PC-3 (cell line): ENCODE measurements around the gene RIPOR3.

Experiments
- EZH2 ChIP-seq: fragments of 300-600 bp; sonication (generic); IDR thresholded peaks from one replicate; pipeline ENCODE4 v1.6.1; 2017; ENCODE audit warnings: antibody characterized with exemption, mild to moderate bottlenecking, low read length; ENCODE audit not compliant: unreplicated experiment
- EZH2phosphoT487 ChIP-seq: fragments of 300-600 bp; sonication (generic); IDR thresholded peaks from 2 replicates; pipeline ENCODE4 v1.6.1; 2018; ENCODE audit warnings: mild to moderate bottlenecking, antibody characterized with exemption, low read length, borderline replicate concordance
- TF ChIP-seq, protein P1 (sequence below): fragments of 300-600 bp; sonication (generic); conservative IDR thresholded peaks from 2 replicates; pipeline ENCODE4 v1.5.1; 2017; ENCODE audit warnings: antibody characterized with exemption, low read depth, mild to moderate bottlenecking, low read length

DNA sequence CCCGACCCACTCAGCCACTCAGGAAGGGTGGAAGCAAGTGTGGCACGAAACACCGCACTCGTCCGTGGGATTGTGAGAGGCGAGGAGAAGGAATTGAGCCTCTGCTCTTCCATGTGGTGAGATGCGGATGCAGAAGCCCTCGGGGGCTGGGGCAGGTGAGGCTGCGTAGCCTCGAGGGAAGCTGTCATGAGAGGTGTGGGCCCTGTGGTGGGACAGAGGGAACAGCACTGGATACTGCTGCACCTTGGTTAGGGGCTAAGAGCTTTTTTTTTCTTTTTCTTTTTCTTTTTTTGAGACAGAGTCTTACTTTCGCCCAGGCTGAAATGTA lies 94.7 kb downstream of the RIPOR3 start:
- TF ChIP-seq, protein P1, sequence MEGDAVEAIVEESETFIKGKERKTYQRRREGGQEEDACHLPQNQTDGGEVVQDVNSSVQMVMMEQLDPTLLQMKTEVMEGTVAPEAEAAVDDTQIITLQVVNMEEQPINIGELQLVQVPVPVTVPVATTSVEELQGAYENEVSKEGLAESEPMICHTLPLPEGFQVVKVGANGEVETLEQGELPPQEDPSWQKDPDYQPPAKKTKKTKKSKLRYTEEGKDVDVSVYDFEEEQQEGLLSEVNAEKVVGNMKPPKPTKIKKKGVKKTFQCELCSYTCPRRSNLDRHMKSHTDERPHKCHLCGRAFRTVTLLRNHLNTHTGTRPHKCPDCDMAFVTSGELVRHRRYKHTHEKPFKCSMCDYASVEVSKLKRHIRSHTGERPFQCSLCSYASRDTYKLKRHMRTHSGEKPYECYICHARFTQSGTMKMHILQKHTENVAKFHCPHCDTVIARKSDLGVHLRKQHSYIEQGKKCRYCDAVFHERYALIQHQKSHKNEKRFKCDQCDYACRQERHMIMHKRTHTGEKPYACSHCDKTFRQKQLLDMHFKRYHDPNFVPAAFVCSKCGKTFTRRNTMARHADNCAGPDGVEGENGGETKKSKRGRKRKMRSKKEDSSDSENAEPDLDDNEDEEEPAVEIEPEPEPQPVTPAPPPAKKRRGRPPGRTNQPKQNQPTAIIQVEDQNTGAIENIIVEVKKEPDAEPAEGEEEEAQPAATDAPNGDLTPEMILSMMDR = no peak
- TF ChIP-seq EZH2 = no peak
- no peak for TF ChIP-seq EZH2phosphoT487
